ENCODE data around the gene CTSL.

CTSL gene

DNA sequence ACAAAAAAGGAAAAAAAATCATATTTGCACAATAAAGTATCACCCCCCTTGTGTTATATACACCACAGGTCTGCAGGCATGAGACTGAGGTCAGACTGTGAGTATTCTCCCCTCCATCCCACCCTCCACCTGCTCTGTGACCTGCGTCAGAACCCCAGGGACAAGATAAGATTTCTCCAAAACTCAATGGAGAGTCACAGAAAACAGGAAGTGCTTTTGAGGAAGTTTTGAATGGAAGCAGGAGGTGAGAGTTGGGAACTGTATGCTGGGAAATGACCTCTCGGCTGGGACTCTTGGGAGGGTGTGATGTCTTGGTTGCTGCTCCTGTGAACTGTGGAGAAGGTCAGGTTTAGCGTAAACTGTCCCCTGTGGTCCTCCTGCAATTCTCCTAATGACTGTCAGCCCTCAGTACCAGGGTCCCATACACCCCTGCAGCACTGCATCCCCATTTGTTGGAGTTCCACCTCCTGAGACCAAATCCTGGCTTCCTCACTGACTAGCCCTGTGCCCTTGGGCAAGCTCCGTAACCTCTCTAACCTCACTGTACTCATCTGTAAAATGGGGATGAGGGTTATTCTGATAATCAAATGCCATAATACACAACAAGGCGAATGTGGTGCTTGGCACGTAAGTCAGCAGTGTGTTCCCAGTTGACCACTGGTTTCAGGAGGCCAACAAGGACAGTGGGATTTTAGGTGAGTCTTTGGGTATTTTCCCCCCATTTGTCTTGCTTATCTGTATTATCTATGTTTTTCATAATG lies 6.9 kb upstream of the CTSL start:
- no peak for DNase-seq (ENCODE audit: low read depth)
- TF ChIP-seq, protein P1, sequence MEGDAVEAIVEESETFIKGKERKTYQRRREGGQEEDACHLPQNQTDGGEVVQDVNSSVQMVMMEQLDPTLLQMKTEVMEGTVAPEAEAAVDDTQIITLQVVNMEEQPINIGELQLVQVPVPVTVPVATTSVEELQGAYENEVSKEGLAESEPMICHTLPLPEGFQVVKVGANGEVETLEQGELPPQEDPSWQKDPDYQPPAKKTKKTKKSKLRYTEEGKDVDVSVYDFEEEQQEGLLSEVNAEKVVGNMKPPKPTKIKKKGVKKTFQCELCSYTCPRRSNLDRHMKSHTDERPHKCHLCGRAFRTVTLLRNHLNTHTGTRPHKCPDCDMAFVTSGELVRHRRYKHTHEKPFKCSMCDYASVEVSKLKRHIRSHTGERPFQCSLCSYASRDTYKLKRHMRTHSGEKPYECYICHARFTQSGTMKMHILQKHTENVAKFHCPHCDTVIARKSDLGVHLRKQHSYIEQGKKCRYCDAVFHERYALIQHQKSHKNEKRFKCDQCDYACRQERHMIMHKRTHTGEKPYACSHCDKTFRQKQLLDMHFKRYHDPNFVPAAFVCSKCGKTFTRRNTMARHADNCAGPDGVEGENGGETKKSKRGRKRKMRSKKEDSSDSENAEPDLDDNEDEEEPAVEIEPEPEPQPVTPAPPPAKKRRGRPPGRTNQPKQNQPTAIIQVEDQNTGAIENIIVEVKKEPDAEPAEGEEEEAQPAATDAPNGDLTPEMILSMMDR (IDR thresholded peaks at IDR 0.05; ENCODE audit: low read depth, low read length) = no peak
- TF ChIP-seq POLR2A (IDR thresholded peaks at IDR 0.05; ENCODE audit: extremely low read depth, insufficient read length) (no peak), MYC (IDR thresholded peaks at IDR 0.05; ENCODE audit: low read depth, low read length) (no peak)
- TF ChIP-seq, protein P2, sequence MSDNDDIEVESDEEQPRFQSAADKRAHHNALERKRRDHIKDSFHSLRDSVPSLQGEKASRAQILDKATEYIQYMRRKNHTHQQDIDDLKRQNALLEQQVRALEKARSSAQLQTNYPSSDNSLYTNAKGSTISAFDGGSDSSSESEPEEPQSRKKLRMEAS (IDR thresholded peaks at IDR 0.05; ENCODE audit: low read depth, low read length) = no peak
- no peak overlapping the region for H3K4me3 ChIP-seq (ENCODE audit: low read depth, low read length)

DNA sequence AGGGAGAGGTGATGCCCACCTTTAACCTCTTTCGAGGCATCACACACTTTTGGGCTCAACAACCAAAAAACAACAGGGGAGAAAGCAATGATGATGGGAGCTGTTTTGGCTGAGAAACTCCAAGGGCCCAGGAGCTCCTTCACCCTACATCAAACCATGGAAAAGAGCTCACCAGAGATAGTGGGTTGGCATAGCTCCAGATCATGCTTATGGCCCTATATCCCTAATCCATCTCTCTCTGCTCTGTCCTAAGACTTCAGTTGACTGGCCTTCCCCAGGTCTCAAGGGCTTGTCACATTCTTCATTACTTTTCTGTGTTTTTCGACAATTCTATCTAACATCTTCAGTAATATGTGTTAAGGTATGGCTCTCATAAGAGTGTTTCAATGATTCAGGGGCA lies 5.7 kb upstream of the CTSL start:
- no peak for DNase-seq (ENCODE audit: low read depth)
- TF ChIP-seq, protein P2 (IDR thresholded peaks at IDR 0.05; ENCODE audit: low read depth, low read length) = no peak
- TF ChIP-seq POLR2A (IDR thresholded peaks at IDR 0.05; ENCODE audit: extremely low read depth, insufficient read length) (no peak), MYC (IDR thresholded peaks at IDR 0.05; ENCODE audit: low read depth, low read length) (no peak)
- TF ChIP-seq, protein P1 (IDR thresholded peaks at IDR 0.05; ENCODE audit: low read depth, low read length) = no peak
- no peak overlapping the region for H3K4me3 ChIP-seq (ENCODE audit: low read depth, low read length)

DNA sequence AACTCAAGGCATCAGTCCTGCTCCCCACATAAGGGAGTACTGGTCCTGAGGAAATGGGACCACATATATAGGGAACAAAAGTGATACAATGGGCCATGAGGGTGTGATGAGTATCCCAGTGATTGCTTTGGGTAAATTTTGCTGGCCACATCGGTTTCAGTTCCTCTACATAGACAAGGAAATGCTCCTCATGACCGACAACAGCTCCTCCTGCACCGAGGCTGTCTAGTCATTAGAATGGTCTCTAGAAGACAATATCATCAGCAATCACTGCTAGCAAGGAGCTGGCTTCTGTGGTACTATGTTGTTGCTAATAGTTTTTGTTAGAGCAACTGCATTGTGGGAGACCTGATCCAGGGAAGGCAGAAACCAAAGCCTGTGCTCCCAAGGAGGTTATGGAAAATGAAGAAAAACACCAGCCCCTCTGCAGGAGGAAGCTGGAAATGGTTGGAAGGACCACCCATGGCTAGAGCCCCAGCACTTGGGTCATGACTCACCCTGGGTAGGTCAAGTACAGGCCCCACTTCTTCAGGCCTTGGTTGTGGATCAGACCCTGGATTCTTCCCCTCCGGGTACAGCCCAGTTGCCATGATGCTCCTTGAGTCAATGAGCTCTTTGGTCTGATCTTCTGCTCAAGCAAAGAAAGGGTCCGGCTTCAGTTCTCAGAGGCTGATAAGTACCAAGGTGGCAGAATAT lies 3.4 kb upstream of the CTSL start:
- DNase-seq (ENCODE audit: low read depth) = peak; percentile 50
- H3K4me3 ChIP-seq (ENCODE audit: low read depth, low read length) = no peak overlapping the region
- TF ChIP-seq, protein P1 (IDR thresholded peaks at IDR 0.05; ENCODE audit: low read depth, low read length) = no peak
- TF ChIP-seq MYC (IDR thresholded peaks at IDR 0.05; ENCODE audit: low read depth, low read length) = no peak
- TF ChIP-seq POLR2A (IDR thresholded peaks at IDR 0.05; ENCODE audit: extremely low read depth, insufficient read length) = no peak
- TF ChIP-seq, protein P2 (IDR thresholded peaks at IDR 0.05; ENCODE audit: low read depth, low read length) = no peak

DNA sequence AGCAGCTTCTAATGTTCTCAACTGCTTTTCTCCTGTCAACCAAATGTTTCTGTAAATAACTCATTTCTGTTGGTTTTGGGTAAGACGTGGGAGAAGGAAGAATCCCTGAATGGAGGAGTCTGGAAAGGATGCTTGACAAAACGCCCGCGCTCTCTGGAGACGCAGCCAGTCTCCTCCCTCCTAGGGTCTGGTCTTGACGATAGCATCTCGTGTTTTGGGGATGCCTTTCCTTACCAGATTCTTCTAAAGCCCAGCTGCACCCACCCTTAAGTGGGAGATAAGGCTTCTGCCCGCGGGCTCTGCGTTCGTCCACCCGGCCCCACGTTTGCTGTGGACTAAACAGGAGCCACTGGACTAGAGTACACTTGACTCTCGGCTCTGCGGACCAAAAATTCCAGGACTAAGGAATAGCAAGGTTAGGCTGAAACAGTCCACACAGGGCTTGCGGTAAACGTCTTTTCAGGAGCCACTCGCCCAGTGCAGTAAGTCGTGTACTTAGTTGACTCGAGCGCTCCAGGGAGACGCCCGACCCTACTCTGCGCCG lies 491 bp upstream of the CTSL start:
- TF ChIP-seq MYC (IDR thresholded peaks at IDR 0.05; ENCODE audit: low read depth, low read length) (no peak), POLR2A (IDR thresholded peaks at IDR 0.05; ENCODE audit: extremely low read depth, insufficient read length) (no peak)
- TF ChIP-seq, protein P1 (IDR thresholded peaks at IDR 0.05; ENCODE audit: low read depth, low read length) = no peak
- TF ChIP-seq, protein P2 (IDR thresholded peaks at IDR 0.05; ENCODE audit: low read depth, low read length) = no peak
- H3K4me3 ChIP-seq (ENCODE audit: low read depth, low read length) = no peak overlapping the region
- DNase-seq (ENCODE audit: low read depth) = no peak

DNA sequence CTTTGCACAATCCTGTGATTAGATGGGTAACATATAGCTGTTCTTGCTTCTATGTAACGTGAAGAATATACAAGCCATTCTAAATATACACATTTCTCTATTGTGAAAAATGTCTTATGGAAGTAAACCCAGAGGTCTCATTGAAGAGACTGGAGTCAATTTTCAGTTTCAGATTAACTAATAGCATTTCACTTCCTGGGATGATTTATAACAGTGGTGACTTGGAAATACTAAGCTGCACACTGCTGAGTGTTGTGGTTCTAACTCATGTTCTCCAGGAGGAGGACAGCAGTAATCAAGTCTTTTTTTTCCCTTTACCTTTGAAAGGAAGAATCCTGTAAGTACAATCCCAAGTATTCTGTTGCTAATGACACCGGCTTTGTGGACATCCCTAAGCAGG lies 3.3 kb downstream of the CTSL start:
- H3K4me3 ChIP-seq (ENCODE audit: low read depth, low read length) = no peak overlapping the region
- TF ChIP-seq, protein P2 (IDR thresholded peaks at IDR 0.05; ENCODE audit: low read depth, low read length) = no peak
- no peak for TF ChIP-seq MYC (IDR thresholded peaks at IDR 0.05; ENCODE audit: low read depth, low read length)
- TF ChIP-seq, protein P1 (IDR thresholded peaks at IDR 0.05; ENCODE audit: low read depth, low read length) = no peak
- TF ChIP-seq POLR2A (IDR thresholded peaks at IDR 0.05; ENCODE audit: extremely low read depth, insufficient read length) = no peak
- no peak for DNase-seq (ENCODE audit: low read depth)
